T-cell (primary cell): ENCODE results near the gene USP3. TPM values are rescaled to one million over a fixed set of nuclear protein-coding genes. Genes with fewer than 3 reads are reported as not detected.

Experiments used
- ATAC-seq, 4 experiments: fragments of 200-7000 bp in 3 of 4; fragments of 150-1000 bp in 1 of 4; cut with Tn5 transposase; replicated peaks in 1 of 4; 1 replicate in 3 of 4; 2 replicates in 1 of 4; pipeline ENCODE4 v1.10.0; 2021; ENCODE audit warnings: moderate library complexity in 3 of 4, mild to moderate bottlenecking in 2 of 4, moderate number of reproducible peaks in 1 of 4
- CTCF ChIA-PET, 2 donors: fragments of 300-600 bp; sonication (Branson Sonifier 250); formaldehyde crosslinking; loops; one replicate each; lab custom pipeline; 2022; ENCODE audit warnings: antibody characterized with exemption in 2 of 2; lab: Charles Lee
- POLR2A ChIA-PET, 2 donors: fragments of 300-600 bp; sonication (Branson Sonifier 250); formaldehyde crosslinking; loops; one replicate each; lab custom pipeline; 2022; ENCODE audit warnings: antibody characterized with exemption in 2 of 2; lab: Charles Lee
- DNase-seq, 35 experiments: peaks; one replicate each; pipeline versions ENCODE4 v3.0.0 to v3.0.0-alpha.2; 2013 to 2023
- H3K27ac ChIP-seq: one replicate; pipeline ENCODE4 v1.5.1; 2013; ENCODE audit warnings: low read length
- H3K27me3 ChIP-seq, 2 experiments: replicated peaks in 1 of 2; 1 replicate in 1 of 2; 2 replicates in 1 of 2; pipeline versions ENCODE4 v1.6.1 to v1.7.0; 2013; ENCODE audit warnings: low read length in 1 of 2, mixed read lengths in 1 of 2; ENCODE audit not compliant: control insufficient read depth in 2 of 2, insufficient read depth in 2 of 2; ENCODE audit errors: extremely low read depth in 1 of 2
- H3K36me3 ChIP-seq, 2 donors: 1 replicate in 1 of 2; 2 replicates in 1 of 2; pipeline versions ENCODE4 v1.6.1 to v1.7.0; 2013; ENCODE audit warnings: low read length in 1 of 2; ENCODE audit not compliant: control insufficient read depth in 2 of 2, insufficient read depth in 1 of 2; ENCODE audit errors: extremely low read depth in 1 of 2
- H3K4me1 ChIP-seq, 2 experiments: 1 replicate in 1 of 2; 2 replicates in 1 of 2; pipeline versions ENCODE4 v1.6.1 to v1.7.0; 2013; ENCODE audit warnings: low read length in 2 of 2, mixed read lengths in 1 of 2; ENCODE audit not compliant: insufficient read depth in 2 of 2, control insufficient read depth in 1 of 2; ENCODE audit errors: extremely low read depth in 1 of 2
- H3K4me3 ChIP-seq, 2 donors: 1 replicate in 1 of 2; 2 replicates in 1 of 2; pipeline versions ENCODE4 v1.5.1 to v1.7.0; 2013; ENCODE audit warnings: mild to moderate bottlenecking in 2 of 2, low read length in 1 of 2, moderate library complexity in 1 of 2; ENCODE audit not compliant: control insufficient read depth in 1 of 2; ENCODE audit errors: extremely low read depth in 1 of 2
- H3K9me3 ChIP-seq: 2 replicates; pipeline ENCODE4 v1.7.0; 2013
- H3K27ac Mint-ChIP-seq, 2 donors: one replicate each; pipeline ENCODE4 v1.8.0; 2020 to 2021; ENCODE audit warnings: mild to moderate bottlenecking in 2 of 2, mixed read lengths in 2 of 2
- H3K27me3 Mint-ChIP-seq, 2 donors: one replicate each; pipeline ENCODE4 v1.8.0; 2021 to 2022; ENCODE audit warnings: mixed read lengths in 2 of 2
- H3K36me3 Mint-ChIP-seq: one replicate; pipeline ENCODE4 v1.8.0; 2021; ENCODE audit warnings: mixed read lengths
- H3K4me1 Mint-ChIP-seq, 3 donors: one replicate each; pipeline ENCODE4 v1.8.0; 2020 to 2022; ENCODE audit warnings: mixed read lengths in 3 of 3, mild to moderate bottlenecking in 1 of 3
- H3K4me3 Mint-ChIP-seq, 3 donors: one replicate each; pipeline ENCODE4 v1.8.0; 2020 to 2022; ENCODE audit warnings: mild to moderate bottlenecking in 3 of 3, mixed read lengths in 3 of 3, moderate library complexity in 3 of 3
- H3K9me3 Mint-ChIP-seq, 3 donors: one replicate each; pipeline ENCODE4 v1.8.0; 2020 to 2022; ENCODE audit warnings: mixed read lengths in 3 of 3
- WGBS: methylation state at CpG from one replicate; pipeline ENCODE4 v1.1.5; 2013; ENCODE audit warnings: missing lambda C conversion rate; ENCODE audit not compliant: insufficient coverage; 5-methylcytosine and 5-hydroxymethylcytosine counted together
- total RNA-seq, 35 experiments: library from RNA in 6 of 35; stranded (reverse) in 6 of 35; fragments of 120-200 nt in 1 of 35; gene quantifications; one replicate each; pipeline versions ENCODE4 v1.2.1 to v1.2.4 and lab custom pipeline; 2013 to 2026

The USP3 gene
- total RNA-seq, 5 donors from 2014 or later (not counting 1 experiment from before 2014, with no cell fraction given): 123 to 265 (median 130) TPM

- peaks cover 26 to 33% (median 27%) of the 10 kb centered on the region in 3 donors for H3K4me1 Mint-ChIP-seq
- Histone ChIP-seq H3K4me3 (no peak overlapping the region), H3K27ac (no peak overlapping the region), H3K9me3 (no peaks in the 10 kb centered on the region), H3K36me3 (no peaks in the 10 kb centered on the region), H3K4me1 (peaks cover 9 to 10% of the 10 kb centered on the region in 2 experiments), H3K27me3 (peaks cover 0 to 3% of the 10 kb centered on the region in 2 experiments)
- H3K27me3 Mint-ChIP-seq: peaks cover 0 to 2% of the 10 kb centered on the region in 2 donors
- H3K27ac Mint-ChIP-seq: no peak overlapping the region
- no peaks in the 10 kb centered on the region for H3K36me3 Mint-ChIP-seq
- DNase-seq: no peak
- ATAC-seq: no peak
- ChIA-PET CTCF (interaction anchor here (0.6 to 1.3 kb wide), 3 partner anchors 79 to 86 kb away, joined by 3 read pairs; no protein-coding TSS in a partner anchor), POLR2A (interaction anchor here in 1 of 2 donors (0.6 kb wide), 1 partner anchor 30 kb away, joined by 11 read pairs; no protein-coding TSS in a partner anchor)
- H3K4me3 Mint-ChIP-seq: no peak overlapping the region
- no peaks in the 10 kb centered on the region for H3K9me3 Mint-ChIP-seq
Measured at GRCh38 chr15:63465104-63465503, 39.3 kb upstream of the USP3 start.

DNA sequence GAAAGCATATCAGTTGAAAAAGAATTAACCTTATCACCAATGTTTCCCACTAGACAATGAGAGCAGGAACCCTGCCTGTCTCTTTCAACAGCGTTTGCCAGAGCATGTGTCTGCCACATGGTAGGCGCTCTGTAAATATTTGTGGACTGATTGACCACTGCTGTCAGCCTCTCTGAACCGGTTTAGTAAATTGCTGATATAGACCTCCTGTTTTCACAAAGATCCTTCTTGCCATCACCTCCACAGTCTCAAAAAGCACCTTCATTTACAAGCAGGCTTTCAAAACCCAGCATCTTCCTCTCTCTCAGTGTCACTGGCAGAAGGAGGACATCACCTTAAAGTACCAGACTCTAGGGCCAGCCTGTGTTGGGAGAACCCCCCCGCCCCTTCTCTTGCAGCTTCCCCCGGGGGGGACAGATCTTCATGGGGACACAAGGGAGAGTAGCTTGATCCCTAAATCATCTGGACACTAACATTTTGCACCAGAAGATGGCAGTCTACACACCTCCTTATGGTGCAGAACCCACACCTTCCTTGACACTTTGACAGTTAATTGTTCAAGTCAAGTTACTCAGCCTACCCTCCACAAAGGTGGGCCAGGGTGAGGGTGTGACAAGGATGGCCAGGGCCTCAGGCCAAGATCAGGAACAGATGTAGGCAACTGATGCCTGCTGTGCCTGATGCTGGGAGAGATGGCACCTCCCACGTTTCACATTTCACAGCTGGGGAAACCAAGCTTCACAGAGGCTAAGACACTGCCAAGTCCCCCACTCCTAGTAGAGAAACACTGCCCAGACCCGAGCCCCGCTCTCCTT, 37.8 kb upstream of the USP3 start:
- POLR2A ChIA-PET: interaction anchor here (0.6 to 1.0 kb wide), 4 partner anchors 13 to 601 kb away, joined by 3 to 7 read pairs (median 4); no protein-coding TSS in a partner anchor
- Histone ChIP-seq H3K36me3 (no peaks in the 10 kb centered on the region), H3K27ac (no peak overlapping the region), H3K4me1 (peaks cover 9 to 10% of the 10 kb centered on the region in 2 experiments), H3K27me3 (no peaks in the 10 kb centered on the region), H3K4me3 (no peak overlapping the region), H3K9me3 (no peaks in the 10 kb centered on the region)
- WGBS: 59% methylated on average over 4 of the region's 8 CpGs
- no peaks in the 10 kb centered on the region for H3K27me3 Mint-ChIP-seq
- DNase-seq (peak in 30 of 35 experiments; percentile 15 to 88 (median 43)), ATAC-seq (peak; percentile 85 to 95 (median 94))
- H3K4me1 Mint-ChIP-seq: peaks cover 30 to 43% (median 37%) of the 10 kb centered on the region in 3 donors
- H3K9me3 Mint-ChIP-seq: no peaks in the 10 kb centered on the region
- no peak overlapping the region for H3K4me3 Mint-ChIP-seq
- peak overlapping the region; percentile 70 to 77 for H3K27ac Mint-ChIP-seq
- CTCF ChIA-PET: interaction anchor here (0.5 to 1.7 kb wide), 46 partner anchors 13 to 602 kb away, joined by 3 to 15 read pairs (median 4); partner anchors contain the start of gene USP3 (in 1 of the 2)
- no peaks in the 10 kb centered on the region for H3K36me3 Mint-ChIP-seq

DNA sequence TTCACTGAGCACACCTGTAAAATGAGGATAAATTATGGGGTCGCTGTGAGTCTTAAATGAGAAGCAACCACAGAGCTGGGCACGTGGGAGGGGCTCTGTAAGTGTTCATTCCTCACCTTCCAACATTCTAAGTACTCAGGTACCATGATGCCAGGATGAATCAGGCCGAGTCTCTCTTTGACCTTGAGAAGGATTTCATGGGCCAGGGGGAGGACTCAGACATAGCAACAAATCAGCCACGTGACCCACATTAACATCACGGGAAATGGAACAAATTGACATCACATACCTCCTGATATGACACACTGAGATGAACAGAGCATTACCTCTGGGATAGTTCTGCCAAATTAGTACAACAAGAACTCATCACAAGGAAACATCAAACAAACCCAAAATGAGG, 35.2 kb upstream of the USP3 start:
- ATAC-seq (peak in 1 of 4 experiments; percentile 54), DNase-seq (peak in 2 of 35 experiments; percentile 21 to 49)
- H3K27me3 Mint-ChIP-seq: no peaks in the 10 kb centered on the region
- no peak overlapping the region for H3K4me3 Mint-ChIP-seq
- H3K27ac Mint-ChIP-seq: peak overlapping the region; percentile 4 to 57
- H3K4me1 ChIP-seq: peaks cover 20 to 23% of the 10 kb centered on the region in 2 experiments
- H3K36me3 Mint-ChIP-seq: no peaks in the 10 kb centered on the region
- H3K36me3 ChIP-seq: no peaks in the 10 kb centered on the region
- H3K4me3 ChIP-seq: no peak overlapping the region
- peaks cover 48 to 61% (median 54%) of the 10 kb centered on the region in 3 donors for H3K4me1 Mint-ChIP-seq
- no CpG with 5 or more reads among the region's 5 CpGs for WGBS
- H3K27me3 ChIP-seq: no peaks in the 10 kb centered on the region
- ChIA-PET POLR2A (interaction anchor here in 1 of 2 donors (0.6 kb wide), 1 partner anchor 280 kb away, joined by 3 read pairs; no protein-coding TSS in a partner anchor), CTCF (interaction anchor here in 1 of 2 donors (0.6 to 1.0 kb wide), 4 partner anchors 15 to 39 kb away, joined by 3 to 4 read pairs (median 3); no protein-coding TSS in a partner anchor)
- no peak overlapping the region for H3K27ac ChIP-seq
- no peaks in the 10 kb centered on the region for H3K9me3 ChIP-seq
- H3K9me3 Mint-ChIP-seq: no peaks in the 10 kb centered on the region

GRCh38 chr15:63469984-63470383, 34.4 kb upstream of the USP3 start:
- no peaks in the 10 kb centered on the region for H3K9me3 Mint-ChIP-seq
- ATAC-seq: no peak
- no peak overlapping the region for H3K4me3 ChIP-seq
- H3K4me3 Mint-ChIP-seq: no peak overlapping the region
- H3K27me3 ChIP-seq: no peaks in the 10 kb centered on the region
- H3K36me3 ChIP-seq: no peaks in the 10 kb centered on the region
- H3K27ac ChIP-seq: no peak overlapping the region
- ChIA-PET POLR2A (interaction anchor here in 1 of 2 donors (0.6 kb wide), 1 partner anchor 55 kb away, joined by 3 read pairs; no protein-coding TSS in a partner anchor), CTCF (interaction anchor here in 1 of 2 donors (0.8 kb wide), 1 partner anchor 35 kb away, joined by 4 read pairs; no protein-coding TSS in a partner anchor)
- peaks cover 56 to 68% (median 62%) of the 10 kb centered on the region in 3 donors for H3K4me1 Mint-ChIP-seq
- 67% methylated on average over 1 of the region's 2 CpGs for WGBS
- H3K36me3 Mint-ChIP-seq: no peaks in the 10 kb centered on the region
- H3K27ac Mint-ChIP-seq: peak overlapping the region in 1 of 2 donors; percentile 36
- DNase-seq: no peak
- no peaks in the 10 kb centered on the region for H3K9me3 ChIP-seq
- H3K4me1 ChIP-seq: peaks cover 25 to 31% of the 10 kb centered on the region in 2 experiments
- H3K27me3 Mint-ChIP-seq: no peaks in the 10 kb centered on the region

GRCh38 chr15:63473007-63473748, 31.2 kb upstream of the USP3 start:
- H3K9me3 Mint-ChIP-seq: no peaks in the 10 kb centered on the region
- H3K36me3 ChIP-seq: no peaks in the 10 kb centered on the region
- CTCF ChIA-PET: interaction anchor here in 1 of 2 donors (0.6 kb wide), 1 partner anchor 15 kb away, joined by 3 read pairs; no protein-coding TSS in a partner anchor
- H3K4me3 Mint-ChIP-seq: peak overlapping the region in 1 of 3 donors; percentile 56
- POLR2A ChIA-PET: interaction anchor here in 1 of 2 donors (0.6 kb wide), 1 partner anchor 10 kb away, joined by 3 read pairs; no protein-coding TSS in a partner anchor
- WGBS: no CpG with 5 or more reads among the region's 9 CpGs
- ATAC-seq: peak in 3 of 4 experiments; percentile 58 to 72 (median 62)
- H3K27me3 Mint-ChIP-seq: no peaks in the 10 kb centered on the region
- peaks cover 65 to 69% (median 68%) of the 10 kb centered on the region in 3 donors for H3K4me1 Mint-ChIP-seq
- H3K9me3 ChIP-seq: no peaks in the 10 kb centered on the region
- no peaks in the 10 kb centered on the region for H3K36me3 Mint-ChIP-seq
- H3K27me3 ChIP-seq: no peaks in the 10 kb centered on the region
- peak overlapping the region; percentile 95 for H3K27ac Mint-ChIP-seq
- DNase-seq: peak in 21 of 35 experiments; percentile 11 to 60 (median 29)
- peak overlapping the region; percentile 63 for H3K27ac ChIP-seq
- H3K4me3 ChIP-seq: no peak overlapping the region
- peaks cover 24 to 27% of the 10 kb centered on the region in 2 experiments for H3K4me1 ChIP-seq

GRCh38 chr15:63473749-63473998, 30.7 kb upstream of the USP3 start:
- Histone ChIP-seq H3K4me1 (peaks cover 24 to 32% of the 10 kb centered on the region in 2 experiments), H3K27me3 (no peaks in the 10 kb centered on the region), H3K9me3 (no peaks in the 10 kb centered on the region), H3K36me3 (no peaks in the 10 kb centered on the region), H3K27ac (peak overlapping the region; percentile 63), H3K4me3 (no peak overlapping the region)
- Mint-ChIP-seq H3K4me1 (peaks cover 65 to 69% (median 68%) of the 10 kb centered on the region in 3 donors), H3K27ac (peak overlapping the region; percentile 95), H3K9me3 (no peaks in the 10 kb centered on the region), H3K27me3 (no peaks in the 10 kb centered on the region), H3K4me3 (peak overlapping the region in 1 of 3 donors; percentile 56), H3K36me3 (no peaks in the 10 kb centered on the region)
- peak in 1 of 4 experiments; percentile 22 for ATAC-seq
- ChIA-PET POLR2A (no interaction called here), CTCF (no interaction called here)
- no CpG with 5 or more reads among the region's 1 CpG for WGBS
- no peak for DNase-seq
